Activated gamma-delta T cell treated with anti-CD3 and anti-CD28 coated beads, Interleukin-2, amount 50 U/mL, for 16 hours (primary cell): ENCODE data around the gene CLCN6.
A peak's percentile ranks its signal among the peaks of the same experiment; 100 is the strongest.

Source experiments
- DNase-seq: peaks from one replicate; pipeline ENCODE4 v3.0.0-alpha.2; 2020; ENCODE audit warnings: low read depth

Gene CLCN6

DNA sequence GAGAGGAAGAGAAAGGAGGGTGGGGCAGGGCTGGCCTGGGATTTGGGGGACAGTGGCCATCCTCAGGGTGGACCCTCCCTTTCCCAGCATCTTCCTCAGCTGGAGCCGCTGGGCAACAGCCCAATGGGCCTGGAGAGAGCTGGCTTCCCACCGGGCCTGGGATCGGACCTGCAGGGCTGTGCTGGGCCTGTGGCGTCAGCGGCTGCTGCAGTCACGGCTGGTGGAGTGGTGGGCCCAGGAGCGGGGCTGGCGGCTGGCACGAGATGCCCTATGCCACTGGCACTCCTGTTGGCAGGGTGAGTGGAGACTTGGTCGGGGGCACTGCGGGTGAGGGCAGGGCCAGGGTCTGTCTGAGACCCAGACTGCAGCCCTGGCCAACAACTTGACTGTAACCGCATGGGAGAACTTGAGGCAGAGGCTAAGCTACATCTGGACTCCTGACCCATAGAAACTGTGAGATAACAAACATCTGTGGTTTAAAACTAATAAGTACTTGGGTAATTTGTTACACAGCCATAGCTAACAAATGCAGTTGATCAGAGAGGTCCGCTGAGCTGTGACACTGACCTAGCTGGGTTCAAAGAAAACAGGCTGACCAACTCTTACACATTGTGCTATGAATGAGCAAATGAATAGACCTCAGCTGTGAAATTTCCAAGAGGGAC is 26.1 kb upstream of the CLCN6 start:
- DNase-seq, result no peak

DNA sequence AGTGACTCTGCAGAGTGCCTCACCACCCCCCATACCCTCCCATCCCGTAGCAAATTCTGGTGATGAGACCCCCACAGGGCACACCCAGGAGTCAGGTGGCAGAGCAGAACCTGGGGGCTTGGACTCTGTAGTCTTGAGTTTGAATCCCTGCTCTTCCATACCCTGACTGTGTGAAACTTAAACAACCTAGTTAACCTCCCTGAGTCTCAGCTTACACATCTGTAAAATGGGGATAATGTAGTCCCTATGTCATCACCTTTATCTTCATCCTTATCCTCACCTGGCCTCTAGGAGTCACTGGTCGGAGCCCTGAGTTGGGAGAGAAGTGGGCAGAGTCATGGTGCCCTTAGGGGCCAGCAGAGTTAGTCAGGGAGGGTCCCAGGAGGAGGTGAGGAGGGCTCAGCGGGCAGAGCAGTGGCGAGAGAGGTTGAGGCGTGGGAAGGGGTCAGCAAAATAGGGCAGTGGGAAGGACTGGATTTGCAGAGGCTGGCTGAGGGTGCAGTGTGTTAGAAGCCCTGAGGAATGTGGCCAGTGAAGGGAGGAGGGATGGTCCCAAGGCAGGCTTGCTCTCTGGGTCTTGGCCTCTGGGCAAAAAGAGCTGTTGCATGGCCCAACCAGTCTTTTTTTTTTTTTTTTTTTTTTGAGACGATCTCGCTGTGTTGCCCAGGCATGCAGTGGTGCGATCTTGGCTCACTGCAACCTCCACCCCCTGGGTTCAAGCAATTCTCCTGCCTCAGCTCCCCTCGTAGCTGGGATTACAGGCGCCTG is 25.4 kb upstream of the CLCN6 start:
- no peak for DNase-seq

DNA sequence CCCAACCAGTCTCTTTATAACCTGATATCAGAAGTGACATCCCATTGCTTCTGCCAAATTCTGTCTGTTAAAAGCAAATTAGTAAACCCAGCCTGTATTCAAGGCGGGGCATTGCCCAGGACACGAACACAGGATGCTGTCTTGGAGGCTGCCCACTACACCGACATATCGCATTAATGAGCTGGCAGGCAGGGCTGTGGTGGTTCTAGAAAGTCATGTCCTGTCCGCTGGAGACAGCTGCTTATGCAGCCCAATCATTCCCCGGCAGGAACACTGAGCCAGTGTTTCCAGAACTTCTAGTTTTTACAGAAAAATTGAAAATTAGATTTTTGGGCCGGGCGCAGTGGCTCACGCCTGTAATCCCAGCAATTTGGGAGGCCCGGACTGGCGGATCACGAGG is 24.7 kb upstream of the CLCN6 start:
- DNase-seq, result no peak

DNA sequence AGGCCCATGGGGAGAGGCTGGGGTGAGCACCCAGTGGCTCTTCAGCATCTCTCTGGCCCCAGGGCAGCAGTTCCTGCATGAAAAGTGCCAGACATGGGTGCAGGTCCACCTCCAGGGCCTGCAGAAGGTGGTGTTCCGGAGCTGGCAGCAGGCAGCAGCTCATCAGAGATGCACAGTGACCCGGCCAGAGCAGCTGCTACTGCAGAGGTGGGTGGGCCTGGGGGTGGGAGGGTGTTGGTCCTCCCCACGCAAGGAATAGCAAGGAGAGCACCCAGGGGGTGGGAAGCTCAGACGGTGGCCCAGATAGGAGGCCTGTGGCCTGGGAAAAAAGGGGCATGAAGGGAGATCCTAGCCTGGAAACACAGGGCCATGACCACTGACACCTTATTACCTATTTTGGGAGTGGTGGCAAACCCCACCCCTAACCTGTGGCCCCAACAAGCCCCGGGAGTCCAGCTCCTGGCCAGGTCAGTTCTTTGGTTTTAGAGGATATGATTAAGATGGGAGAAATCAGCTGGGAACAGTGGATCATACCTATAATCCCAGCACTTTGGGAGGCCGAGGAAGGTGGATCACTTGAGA is 23.8 kb upstream of the CLCN6 start:
- no peak for DNase-seq

DNA sequence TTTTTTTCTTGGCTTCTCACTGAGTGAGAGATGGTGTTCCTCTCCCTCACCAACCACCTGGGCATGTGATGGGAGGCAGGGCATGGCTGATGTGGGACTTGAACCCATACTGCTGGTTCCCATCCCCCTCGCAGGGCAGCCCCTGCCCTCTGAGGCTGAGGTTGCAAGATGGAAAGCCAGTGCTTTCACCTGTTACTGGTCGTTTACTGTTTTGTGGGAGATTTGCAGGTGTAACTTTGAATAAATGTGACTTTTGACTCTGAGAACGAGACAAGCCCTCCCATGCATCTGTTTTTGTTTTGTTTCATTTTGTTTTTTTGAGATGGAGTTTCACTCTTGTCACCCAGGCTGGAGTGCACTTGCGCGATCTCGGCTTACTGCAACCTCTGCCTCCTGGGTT is 22.4 kb upstream of the CLCN6 start:
- no peak for DNase-seq

DNA sequence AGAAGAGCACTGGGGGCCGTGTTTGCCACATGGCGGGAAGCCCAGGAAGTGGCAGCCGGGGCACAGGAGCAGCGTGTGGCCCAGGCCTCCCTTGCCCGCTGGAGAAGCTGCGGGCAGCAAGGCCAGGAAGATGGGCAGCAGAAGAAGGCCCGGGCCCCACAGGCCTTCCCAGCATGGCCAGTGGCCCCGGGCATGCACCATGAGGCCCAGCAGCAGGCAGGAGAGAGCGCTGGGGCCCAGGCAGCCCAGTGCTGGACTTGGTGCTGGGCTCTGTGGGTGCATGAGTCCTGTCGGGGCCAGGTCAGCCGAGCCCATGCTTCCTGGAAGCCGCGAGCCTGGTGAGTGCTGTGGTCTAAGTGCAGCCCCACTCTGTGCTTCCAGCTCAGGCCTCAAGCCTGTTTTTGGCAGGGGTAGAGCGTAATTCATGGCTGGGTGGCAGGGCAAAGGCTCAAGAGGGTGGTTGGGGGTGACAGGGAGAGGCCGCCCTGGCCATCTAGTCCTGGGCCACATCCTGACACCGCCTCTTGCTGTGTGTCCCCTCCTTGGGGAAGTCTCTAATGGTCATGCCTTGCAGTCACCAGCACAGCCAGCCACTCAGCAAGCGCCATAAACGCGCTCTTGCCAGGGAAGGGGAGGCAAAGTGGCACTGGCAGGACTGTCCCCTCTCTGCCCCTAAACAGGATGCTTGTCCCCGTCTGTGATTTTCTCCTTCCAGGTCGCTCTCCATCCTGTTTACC is 21.6 kb upstream of the CLCN6 start:
- DNase-seq, result no peak

DNA sequence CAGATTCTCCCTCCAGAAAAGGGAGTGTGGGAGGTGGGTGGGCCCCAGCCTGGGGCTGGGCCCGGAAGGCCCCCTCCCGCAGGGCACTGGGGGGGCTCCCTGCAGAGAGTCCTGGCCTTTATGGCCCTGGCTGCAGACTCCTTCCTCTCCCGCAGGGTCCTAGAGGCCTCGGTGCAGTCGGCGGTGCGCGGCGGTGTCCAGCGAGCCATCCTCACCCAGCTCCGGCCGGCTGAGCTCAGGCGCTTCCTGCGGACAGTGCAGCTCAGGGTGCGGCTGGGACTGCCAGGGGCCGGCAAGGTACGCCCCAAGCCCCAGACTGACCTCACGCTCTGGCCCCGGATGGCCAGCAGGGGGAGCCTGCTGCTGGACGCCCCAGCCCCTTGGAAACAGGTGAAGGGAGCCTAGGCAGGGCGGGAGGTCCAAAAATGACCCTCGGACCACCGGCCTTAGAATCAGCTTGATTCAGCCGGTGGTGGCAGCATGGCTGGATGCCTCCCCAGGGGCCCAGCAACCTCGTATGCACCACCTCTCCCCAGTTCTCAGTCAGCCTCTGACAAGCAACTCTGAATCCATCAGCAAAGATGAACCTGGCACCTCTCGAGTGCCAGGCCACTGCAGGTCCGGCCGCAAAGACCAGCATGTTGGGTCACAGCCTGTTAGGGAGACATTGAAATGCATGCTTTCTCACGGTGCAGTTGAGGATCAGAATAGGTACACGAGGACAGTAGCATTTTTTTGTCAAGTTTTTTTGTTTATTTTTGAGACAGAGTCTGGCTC is 20.8 kb upstream of the CLCN6 start:
- DNase-seq, result peak; percentile 22

DNA sequence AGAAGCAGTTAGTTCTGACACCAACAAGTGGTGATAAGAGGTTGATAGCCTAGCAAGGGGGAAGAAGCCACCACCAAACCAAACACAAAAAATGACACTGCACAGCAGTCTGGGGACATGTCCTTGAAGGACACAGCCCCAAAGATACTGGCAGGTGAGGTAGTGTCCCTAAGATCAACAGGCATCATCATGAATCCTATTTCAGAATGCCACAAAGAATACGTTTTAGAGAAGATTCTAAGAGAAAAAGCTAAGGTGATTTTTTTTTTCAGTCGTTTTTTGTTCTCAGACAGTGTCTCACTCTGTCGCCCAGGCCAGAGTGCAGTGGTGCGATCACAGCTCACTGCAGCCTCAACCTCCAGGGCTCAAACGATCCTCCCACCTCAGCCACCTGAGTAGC is 19.8 kb upstream of the CLCN6 start:
- DNase-seq, result no peak

DNA sequence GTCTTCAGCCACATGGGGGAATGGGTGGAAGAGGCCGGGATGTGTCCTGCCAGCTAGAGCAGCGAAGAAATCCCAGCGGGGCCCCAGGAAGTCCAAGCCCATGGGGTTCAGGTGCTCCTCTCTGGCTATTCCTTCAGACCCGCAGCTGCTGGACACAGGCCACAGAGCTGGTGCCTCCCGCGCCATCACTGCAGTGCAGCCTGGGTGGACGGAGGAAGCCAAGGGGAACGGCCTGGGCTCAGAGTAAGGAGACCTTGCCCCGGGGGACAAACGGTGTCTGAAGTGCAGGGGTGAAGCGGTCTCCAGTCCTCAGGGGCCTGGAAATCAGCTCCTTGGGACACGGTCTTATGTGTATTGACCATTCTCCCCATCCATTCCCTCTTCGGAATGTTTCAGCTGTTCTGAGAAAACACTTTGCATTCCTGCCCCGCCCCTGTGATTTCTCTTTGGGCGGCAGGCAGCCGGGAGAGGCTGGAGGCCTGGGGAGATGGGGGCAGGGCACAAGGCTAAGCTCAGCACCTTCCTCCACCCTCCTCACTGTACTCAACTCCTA is 18.7 kb upstream of the CLCN6 start:
- no peak for DNase-seq

DNA sequence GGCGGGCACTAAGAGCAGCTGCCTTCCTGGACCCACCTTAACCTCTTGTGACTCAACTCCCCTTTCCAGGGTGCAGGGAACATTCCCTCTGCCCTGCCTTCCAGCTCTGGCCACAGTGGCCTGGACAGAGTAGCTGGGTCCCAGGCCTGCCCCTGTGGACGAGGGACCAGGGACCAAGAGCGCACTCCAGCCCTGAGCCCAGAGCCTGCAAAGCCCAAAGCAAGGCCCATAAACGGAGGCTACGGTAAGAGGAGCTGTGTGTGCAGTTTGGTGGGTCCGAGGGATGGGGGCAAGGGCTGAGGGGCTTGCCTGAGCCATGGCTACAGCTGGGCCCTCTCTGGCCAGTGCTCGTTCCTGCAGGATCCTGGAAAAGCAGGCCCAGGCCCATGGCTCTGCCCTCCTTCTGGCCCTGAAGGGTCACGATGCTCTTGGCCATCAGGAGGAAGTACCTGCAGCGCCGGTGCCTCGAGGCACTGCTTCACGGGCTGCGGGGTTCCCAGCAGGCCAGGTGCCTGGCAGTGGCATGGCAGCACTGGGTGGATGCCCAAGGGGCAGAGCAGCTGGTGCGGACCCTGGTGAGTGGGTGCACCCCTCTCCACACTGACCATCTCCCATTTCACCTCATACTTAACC is 18.1 kb upstream of the CLCN6 start:
- DNase-seq, result no peak

DNA sequence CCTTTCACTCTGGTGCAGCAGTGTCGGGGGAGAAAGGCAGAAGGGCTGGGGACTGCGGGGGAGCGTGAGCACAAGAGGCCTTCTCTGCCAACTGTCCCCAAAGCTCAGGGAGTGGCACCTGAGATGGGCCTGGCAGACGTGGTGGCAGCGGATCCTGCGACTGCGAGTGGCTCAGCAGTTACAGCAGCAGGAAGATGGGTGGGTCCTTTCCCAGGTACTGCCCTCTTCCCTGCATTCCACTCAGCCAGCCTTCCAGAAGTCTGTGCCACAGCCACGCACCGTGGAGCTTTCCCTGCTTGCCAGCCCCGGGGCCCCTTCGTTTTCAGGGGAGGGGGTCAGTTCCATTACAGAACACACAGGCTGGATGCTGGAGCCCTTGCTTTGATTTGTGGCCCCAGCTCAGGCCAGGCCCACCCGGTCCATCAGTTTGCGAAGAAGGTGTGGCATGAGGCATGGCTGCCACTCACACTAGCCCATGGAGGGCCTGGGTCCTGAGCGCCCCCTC is 17.4 kb upstream of the CLCN6 start:
- no peak for DNase-seq

DNA sequence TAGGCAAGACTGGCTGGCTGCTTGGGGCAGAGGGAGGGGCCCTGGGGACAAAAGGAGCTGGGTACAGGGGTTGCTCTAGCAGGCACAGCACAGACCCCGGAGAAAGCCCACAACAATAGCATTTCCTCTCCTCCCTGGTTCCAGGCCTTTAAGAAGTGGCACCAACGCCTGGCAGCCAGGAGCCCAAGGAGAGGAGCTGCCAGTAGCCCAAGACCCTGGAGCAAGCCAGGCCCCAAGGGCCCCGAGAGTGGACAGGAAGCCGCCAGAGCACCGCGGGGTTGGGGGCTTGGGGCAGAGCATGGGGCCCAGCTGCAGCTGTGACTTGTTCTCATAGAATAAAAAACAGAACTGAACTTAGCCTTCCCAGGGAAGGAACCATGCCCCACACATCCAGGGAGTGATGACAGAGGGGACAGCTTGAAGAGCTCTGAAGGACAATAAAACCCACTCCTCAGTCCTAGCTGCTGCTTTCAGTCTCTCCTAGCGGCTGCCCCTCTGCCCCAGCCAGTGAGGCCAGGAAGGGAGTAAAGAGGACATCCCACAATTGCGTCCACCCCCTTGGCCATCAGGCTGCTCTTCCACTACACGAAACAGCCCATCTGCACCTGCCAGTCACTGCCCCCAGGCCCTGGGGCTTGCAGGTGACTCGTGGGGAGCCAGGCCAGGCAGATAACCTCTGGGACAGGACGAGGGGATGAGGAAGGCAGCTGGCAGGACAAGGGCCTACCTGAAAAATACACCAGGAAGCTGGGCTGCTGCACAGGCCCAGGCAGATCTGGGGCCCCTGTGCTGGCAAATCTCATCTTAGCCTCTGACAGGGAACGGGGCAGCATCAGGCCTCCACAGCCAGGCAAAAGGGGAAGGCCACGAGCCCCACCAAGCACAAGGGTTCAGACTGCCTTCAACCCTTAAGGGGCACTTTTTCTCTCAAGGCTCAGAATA is 16.6 kb upstream of the CLCN6 start:
- DNase-seq, result no peak

DNA sequence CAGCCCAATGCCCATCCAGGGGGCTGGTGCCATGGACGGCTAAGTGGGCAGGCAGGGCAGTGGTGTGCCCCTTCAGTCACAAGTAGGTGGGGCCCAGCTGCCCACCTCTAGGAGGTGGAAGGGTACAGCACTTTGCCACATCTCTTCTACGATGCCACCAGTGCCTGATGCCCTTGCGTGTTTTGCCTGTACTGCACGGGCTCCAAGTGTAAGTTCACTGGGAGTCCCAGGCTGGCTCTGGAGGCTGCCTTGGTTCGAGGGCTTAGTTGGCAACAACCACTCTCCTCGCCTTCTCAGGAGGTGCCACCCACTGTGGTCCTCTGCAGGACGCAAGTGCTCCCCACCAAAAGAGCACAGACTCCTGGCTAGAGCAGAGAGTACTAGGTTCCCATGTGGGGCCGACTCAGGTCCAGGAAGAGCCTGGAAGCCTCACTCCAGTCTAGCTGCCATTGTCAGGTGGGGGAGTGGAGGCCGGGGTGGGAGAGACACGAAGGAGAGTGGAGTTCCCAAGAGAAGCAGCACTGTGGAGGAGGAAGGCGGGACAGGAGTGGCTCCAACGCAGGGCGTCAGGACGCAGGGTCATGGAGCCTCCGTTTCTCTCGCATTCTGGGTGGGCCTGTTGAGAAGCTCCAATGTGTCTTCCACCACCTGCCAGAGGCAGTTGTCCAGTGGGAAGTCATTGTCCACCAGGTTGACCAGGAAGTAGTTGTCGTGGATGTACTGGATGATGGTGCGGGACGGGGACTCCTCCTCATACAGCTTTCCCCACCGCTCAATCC is 15.7 kb upstream of the CLCN6 start:
- no peak for DNase-seq

DNA sequence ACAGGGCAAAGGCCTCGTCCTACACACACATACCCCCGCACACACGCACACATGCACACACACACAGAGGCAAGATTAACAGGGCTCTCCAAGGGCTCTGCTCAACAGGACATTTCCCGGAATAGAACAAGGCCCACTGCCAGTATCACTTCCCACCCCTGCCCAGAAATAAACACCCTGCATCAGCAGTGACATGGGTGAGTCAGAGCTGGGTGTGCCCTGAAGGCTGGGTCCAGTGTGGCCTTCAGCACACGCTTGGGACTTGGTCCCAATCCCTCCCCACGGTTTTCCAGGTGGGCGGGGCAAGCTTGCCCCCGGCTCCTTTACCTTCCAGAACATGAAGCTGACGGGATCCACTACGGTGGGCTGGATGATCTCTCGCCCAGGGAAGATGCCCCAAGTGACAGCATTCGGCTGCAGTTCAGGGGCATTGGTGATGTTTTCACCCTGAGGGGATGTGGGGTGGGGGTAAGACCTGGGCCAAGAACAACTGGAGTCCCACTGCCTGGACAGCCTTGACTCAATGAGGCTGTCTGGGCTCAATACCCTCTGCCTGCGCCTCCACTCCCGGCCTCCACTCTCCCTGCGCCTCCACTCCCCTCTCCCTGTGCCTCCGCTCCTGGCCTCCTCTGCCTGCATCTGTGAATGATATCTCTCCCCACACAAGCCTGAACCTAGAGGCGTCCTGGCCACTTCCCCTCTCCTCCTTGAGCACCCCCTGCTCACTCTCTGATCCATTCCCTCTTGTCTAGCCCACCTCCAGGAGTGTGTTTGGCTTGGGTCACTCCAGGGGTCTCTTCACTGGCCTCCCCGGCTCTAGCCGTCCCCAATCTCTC is 14.9 kb upstream of the CLCN6 start:
- no peak for DNase-seq

DNA sequence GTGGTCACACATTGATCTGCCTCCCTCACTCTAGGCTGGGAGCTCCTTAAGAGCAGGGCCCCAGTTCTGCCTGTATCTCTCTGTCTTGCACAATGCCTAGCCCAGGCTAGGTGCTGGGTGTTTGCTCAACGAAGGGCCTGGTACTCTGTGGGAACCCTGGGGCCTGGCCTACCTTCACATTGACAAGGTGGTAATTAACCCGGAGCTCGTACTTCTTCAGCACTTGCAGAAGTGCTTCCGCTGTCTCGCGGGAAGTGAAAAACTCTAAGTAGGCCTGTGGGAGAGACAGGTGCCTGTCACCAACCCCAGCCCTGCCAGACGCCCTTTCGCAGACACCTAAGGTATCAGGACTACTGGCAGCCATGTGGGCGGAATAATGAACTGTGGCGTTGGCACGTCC is 13.9 kb upstream of the CLCN6 start:
- no peak for DNase-seq

DNA sequence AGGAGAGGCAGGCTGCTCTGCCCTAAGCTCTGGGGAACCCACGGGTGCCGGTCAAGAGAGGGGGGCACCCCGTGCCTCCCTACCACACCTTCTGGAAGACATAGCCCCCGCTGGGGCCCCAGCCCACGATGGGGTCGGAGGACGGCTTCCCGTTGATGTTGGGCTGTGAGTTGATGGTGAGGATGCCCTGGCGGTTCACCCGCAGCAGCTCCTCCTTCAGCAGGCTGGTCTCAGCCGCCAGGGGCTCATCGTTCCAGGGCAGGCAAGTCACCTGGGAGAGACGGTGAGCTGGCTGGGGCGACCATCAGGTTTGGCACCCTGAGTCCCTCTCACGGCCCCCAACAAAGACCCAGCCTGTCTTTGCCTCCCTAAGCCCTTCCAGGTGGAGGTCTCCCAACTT is 12.2 kb upstream of the CLCN6 start:
- no peak for DNase-seq

DNA sequence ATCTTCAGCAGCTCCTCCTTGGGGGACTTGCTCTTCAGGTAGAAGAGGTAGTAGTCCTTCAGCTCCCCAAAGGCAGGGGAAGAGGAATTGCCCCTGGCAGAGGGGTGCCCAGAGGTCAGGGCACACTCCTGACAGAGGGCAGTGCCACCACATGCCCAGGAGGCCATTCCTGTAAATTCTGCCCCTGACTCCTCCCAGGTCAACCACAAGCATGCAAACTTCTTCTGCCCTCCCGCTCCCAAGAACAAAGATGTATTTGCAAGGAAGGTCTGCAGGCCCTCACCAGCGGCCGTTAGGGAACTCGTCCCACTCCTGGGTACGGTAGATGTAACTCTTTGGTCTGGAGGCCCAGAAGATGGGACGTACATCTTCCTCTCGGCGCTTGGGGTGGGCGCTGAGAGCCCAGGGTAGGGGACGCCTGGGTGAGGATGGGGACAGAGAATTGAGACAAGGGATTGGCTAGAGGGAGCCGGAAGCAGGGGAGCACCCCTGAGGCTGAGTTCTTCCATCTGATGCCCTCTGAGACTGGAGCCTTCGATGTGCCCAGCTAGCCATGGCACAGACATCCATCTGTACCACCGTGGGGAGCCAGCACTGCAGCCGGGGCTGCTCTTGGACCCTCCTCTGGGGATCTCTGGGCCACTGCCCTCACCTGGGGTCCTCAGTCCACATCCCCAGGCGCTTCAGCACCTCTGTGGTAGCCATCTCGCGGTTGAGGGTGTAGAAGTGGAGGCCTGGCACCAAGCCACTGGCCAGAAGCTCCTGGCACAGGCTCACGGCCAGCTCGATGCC is 11.3 kb upstream of the CLCN6 start:
- no peak for DNase-seq
